ENCODE results near the gene THRB.
"Not testable (repeated sequence)": the region's sequence is repeated elsewhere in the genome, so short reads cannot be mapped to it uniquely, and the experiment has no call there.

The THRB gene

DNA sequence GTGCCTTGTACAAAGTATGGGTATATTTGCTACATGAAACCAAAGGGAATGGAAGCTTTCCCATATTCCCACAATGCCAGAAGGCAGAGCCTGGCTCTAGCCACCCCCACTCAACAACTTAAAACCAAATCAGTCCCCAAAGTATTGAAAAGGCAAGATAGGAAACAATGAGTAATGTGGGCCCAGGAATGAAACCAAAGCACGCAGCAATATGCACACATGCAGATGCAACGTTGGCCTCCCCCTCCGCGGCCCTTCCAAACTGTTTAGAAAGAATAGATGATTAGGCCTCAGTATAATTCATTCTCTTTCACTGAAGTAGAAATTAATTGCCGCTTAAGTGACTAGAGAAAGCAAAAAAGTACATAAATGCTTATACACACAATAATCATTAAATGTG, 59.1 kb downstream of the THRB start:
- no peak overlapping the region for H3K4me3 ChIP-seq (ENCODE audit: control insufficient read depth, low read depth, low read length)
- DNase-seq (ENCODE audit: low read depth) = no peak
- no peak for TF ChIP-seq CTCF (IDR thresholded peaks at IDR 0.05; ENCODE audit: control insufficient read depth, insufficient read depth, low read depth, low read length, missing control alignments)

- TF ChIP-seq CTCF (IDR thresholded peaks at IDR 0.05; ENCODE audit: control insufficient read depth, insufficient read depth, low read depth, low read length, missing control alignments) = no peak
- DNase-seq (ENCODE audit: low read depth) = no peak
These were observed 60.0 kb downstream of the THRB start for GRCh38 chr3:24434651-24435050.

DNA sequence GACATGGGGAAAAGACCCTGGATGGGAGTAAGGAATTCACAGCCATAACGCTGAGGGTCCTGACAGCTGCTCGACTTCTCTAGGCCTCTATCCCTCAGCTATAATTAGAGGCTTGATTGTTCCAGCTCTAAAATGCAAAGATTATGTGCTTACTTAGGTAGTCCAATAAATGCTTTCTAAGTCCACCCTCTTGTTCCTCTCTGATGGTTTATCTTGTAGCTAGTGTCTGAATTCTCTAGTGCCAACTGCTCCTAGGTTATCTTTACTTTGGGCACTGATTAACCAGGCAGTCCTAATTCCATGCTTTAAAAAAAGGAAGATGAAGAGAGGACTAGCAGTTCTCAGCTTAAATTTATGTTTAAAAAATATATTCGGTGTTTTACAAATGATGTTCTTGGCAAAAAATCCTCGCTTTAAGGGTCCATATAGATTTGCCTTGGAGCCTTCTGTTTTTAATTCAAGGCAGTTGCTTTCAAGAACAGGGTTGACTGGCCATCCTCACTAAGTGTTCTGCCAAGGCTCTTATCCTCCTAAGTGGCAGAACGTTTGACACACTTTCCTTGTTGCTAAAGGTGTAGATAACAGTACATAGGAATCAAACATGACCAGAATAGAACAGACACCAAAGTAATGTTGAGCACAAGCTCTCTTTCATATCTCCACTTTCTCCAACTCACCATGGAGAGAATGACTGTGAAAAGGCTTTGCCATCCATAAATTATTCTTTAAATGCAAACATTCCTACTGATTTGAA, 60.6 kb downstream of the THRB start:
- H3K4me3 ChIP-seq (ENCODE audit: control insufficient read depth, low read depth, low read length) = no peak overlapping the region
- TF ChIP-seq CTCF (IDR thresholded peaks at IDR 0.05; ENCODE audit: control insufficient read depth, insufficient read depth, low read depth, low read length, missing control alignments) = no peak
- no peak for DNase-seq (ENCODE audit: low read depth)

More at GRCh38 chr3:24434651-24435050, 60.0 kb downstream of the THRB start:
- no peak overlapping the region for H3K4me3 ChIP-seq (ENCODE audit: control insufficient read depth, low read depth, low read length)

- no peak for TF ChIP-seq CTCF (IDR thresholded peaks at IDR 0.05; ENCODE audit: control insufficient read depth, insufficient read depth, low read depth, low read length, missing control alignments)
- no peak for DNase-seq (ENCODE audit: low read depth)
- no peak overlapping the region for H3K4me3 ChIP-seq (ENCODE audit: control insufficient read depth, low read depth, low read length)
These were observed 61.7 kb downstream of the THRB start for GRCh38 chr3:24432989-24433388.

- H3K4me3 ChIP-seq (ENCODE audit: control insufficient read depth, low read depth, low read length) = no peak overlapping the region
- TF ChIP-seq CTCF (IDR thresholded peaks at IDR 0.05; ENCODE audit: control insufficient read depth, insufficient read depth, low read depth, low read length, missing control alignments) = no peak
- DNase-seq (ENCODE audit: low read depth) = no peak
These were observed 66.2 kb downstream of the THRB start for GRCh38 chr3:24428481-24428880.

DNA sequence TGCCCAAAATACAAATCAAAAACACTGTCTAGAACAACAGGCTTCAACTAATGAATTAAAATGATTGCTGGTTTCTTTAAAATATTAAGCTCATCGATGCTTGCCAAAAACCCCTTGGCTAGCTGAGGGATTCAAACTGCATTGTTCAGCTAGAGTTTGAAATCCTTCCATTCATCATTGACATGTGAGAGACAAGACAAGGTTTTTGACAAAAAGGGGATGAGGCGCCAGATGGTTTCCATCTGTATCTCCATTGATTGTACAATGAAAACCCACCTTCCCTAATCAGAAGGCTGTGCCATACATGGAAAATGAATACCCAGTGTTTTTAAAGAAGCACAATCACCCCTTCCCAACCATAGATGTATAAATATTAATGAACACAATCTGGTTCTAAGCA, 67.8 kb downstream of the THRB start:
- H3K4me3 ChIP-seq (ENCODE audit: control insufficient read depth, low read depth, low read length) = no peak overlapping the region
- DNase-seq (ENCODE audit: low read depth) = no peak
- no peak for TF ChIP-seq CTCF (IDR thresholded peaks at IDR 0.05; ENCODE audit: control insufficient read depth, insufficient read depth, low read depth, low read length, missing control alignments)

- H3K4me3 ChIP-seq (ENCODE audit: control insufficient read depth, low read depth, low read length); DNase-seq (ENCODE audit: low read depth): not testable (repeated sequence)
These were observed 73.8 kb downstream of the THRB start for GRCh38 chr3:24420829-24421228.
